Esophagus muscularis mucosa (tissue), 4 donors: ENCODE measurements around the gene CREB3. TPM values are rescaled to one million over a fixed set of nuclear protein-coding genes. Genes with fewer than 3 reads are reported as not detected.

ENCODE experiments used
- DNase-seq: peaks from one replicate; pipeline ENCODE4 v3.0.0-alpha.2; 2017; ENCODE audit errors: extremely low spot score
- H3K27ac ChIP-seq, 4 donors: fragments of 200-600 bp; sonication (generic); replicated peaks in 1 of 4; 1 replicate in 3 of 4; 2 replicates in 1 of 4; pipeline ENCODE4 v1.5.1; 2016 to 2019; ENCODE audit warnings: mild to moderate bottlenecking in 1 of 4
- H3K27me3 ChIP-seq, 4 donors: fragments of 200-600 bp; sonication (generic); one replicate each; pipeline versions ENCODE4 v1.5.1 to v1.6.0; 2016 to 2019
- H3K36me3 ChIP-seq, 4 donors: fragments of 200-600 bp; sonication (generic); one replicate each; pipeline ENCODE4 v1.5.1; 2016 to 2019
- H3K4me1 ChIP-seq, 4 donors: fragments of 200-600 bp; sonication (generic); one replicate each; pipeline ENCODE4 v1.5.1; 2016 to 2019
- H3K4me3 ChIP-seq, 4 donors: fragments of 200-600 bp; sonication (generic); 1 replicate in 2 of 4; 2 replicates in 2 of 4; pipeline ENCODE4 v1.5.1; 2016 to 2019; ENCODE audit warnings: mild to moderate bottlenecking in 4 of 4, moderate library complexity in 1 of 4
- H3K9me3 ChIP-seq, 4 donors: fragments of 200-600 bp; sonication (generic); 1 replicate in 3 of 4; 2 replicates in 1 of 4; pipeline ENCODE4 v1.5.1; 2016 to 2019
- CTCF ChIP-seq, 3 experiments: fragments of 200-600 bp in 2 of 3; fragments of 450-650 bp in 1 of 3; sonication (generic) in 2 of 3; IDR thresholded peaks; one replicate each; pipeline ENCODE4 v1.5.1; 2017 to 2019; ENCODE audit warnings: antibody characterized with exemption in 3 of 3, mild to moderate bottlenecking in 2 of 3, moderate library complexity in 1 of 3
- EP300 ChIP-seq: sonication (generic); formaldehyde crosslinking; IDR thresholded peaks from one replicate; pipeline ENCODE4 v1.6.1; 2017; ENCODE audit warnings: antibody characterized with exemption
- POLR2A ChIP-seq: fragments of 450-650 bp; IDR thresholded peaks from one replicate; pipeline ENCODE4 v1.6.1; 2017; ENCODE audit warnings: antibody characterized with exemption, moderate library complexity, mild to moderate bottlenecking, low read depth
- POLR2AphosphoS5 ChIP-seq, 2 donors: sonication (generic); formaldehyde crosslinking; IDR thresholded peaks; one replicate each; pipeline ENCODE4 v1.6.1; 2017; ENCODE audit warnings: antibody characterized with exemption in 2 of 2
- WGBS: methylation state at CpG from one replicate; pipeline ENCODE4 v1.1.5; 2018; 5-methylcytosine and 5-hydroxymethylcytosine counted together
- intact Hi-C: fragments of 100-400 bp; cut with DNase I; formaldehyde crosslinking; loops from one replicate; pipeline ENCODE4 v1.15.1; 2023
- total RNA-seq, 4 donors: library from RNA; depleted of rRNA; stranded (reverse); fragments of >200 nt; gene quantifications; one replicate each; pipeline versions ENCODE4 v1.1.0 to v1.2.1, GENCODE V29; 2016

Gene CREB3
- total RNA-seq, 4 donors from 2014 or later, result 65.6 to 97.3 (median 85.4) TPM

- TF ChIP-seq CTCF (IDR thresholded peaks at IDR 0.05) (no peak), POLR2A (no peak), EP300 (no peak), POLR2AphosphoS5 (IDR thresholded peaks at IDR 0.05) (no peak)
- H3K4me3 ChIP-seq, result peak overlapping the region; percentile 64 to 90 (median 84)
- peaks cover 40 to 62% (median 49%) of the 10 kb centered on the region in 4 donors for H3K4me1 ChIP-seq
- no peaks in the 10 kb centered on the region for H3K9me3 ChIP-seq
- intact Hi-C loops, result no loop called here
- peak overlapping the region; percentile 88 to 93 (median 91) for H3K27ac ChIP-seq
- no peaks in the 10 kb centered on the region for H3K27me3 ChIP-seq
- peaks cover 39 to 50% (median 46%) of the 10 kb centered on the region in 4 donors for H3K36me3 ChIP-seq
- no peak for DNase-seq
- WGBS, result 2% methylated on average over 13 of the region's 19 CpGs
Observed at GRCh38 chr9:35749515-35750255, 17.2 kb downstream of the CREB3 start.

- 25% methylated on average over 4 of the region's 4 CpGs for WGBS
- peaks cover 35 to 57% (median 44%) of the 10 kb centered on the region in 4 donors for H3K4me1 ChIP-seq
- intact Hi-C loops, result no loop called here
- TF ChIP-seq POLR2AphosphoS5 (IDR thresholded peaks at IDR 0.05) (no peak), EP300 (no peak), CTCF (IDR thresholded peaks at IDR 0.05) (no peak), POLR2A (no peak)
- peak overlapping the region; percentile 88 to 93 (median 91) for H3K27ac ChIP-seq
- DNase-seq, result no peak
- H3K4me3 ChIP-seq, result peak overlapping the region; percentile 64 to 90 (median 84)
- H3K9me3 ChIP-seq, result no peaks in the 10 kb centered on the region
- peaks cover 34 to 50% (median 48%) of the 10 kb centered on the region in 4 donors for H3K36me3 ChIP-seq
- H3K27me3 ChIP-seq, result no peaks in the 10 kb centered on the region
Observed at GRCh38 chr9:35750256-35750531, 17.7 kb downstream of the CREB3 start.

- peaks cover 34 to 51% (median 48%) of the 10 kb centered on the region in 4 donors for H3K36me3 ChIP-seq
- 77% methylated on average over 5 of the region's 5 CpGs for WGBS
- H3K27ac ChIP-seq, result no peak overlapping the region
- no peaks in the 10 kb centered on the region for H3K27me3 ChIP-seq
- H3K4me1 ChIP-seq, result peaks cover 29 to 51% (median 41%) of the 10 kb centered on the region in 4 donors
- H3K4me3 ChIP-seq, result no peak overlapping the region
- TF ChIP-seq POLR2A (no peak), POLR2AphosphoS5 (IDR thresholded peaks at IDR 0.05) (no peak), EP300 (no peak), CTCF (IDR thresholded peaks at IDR 0.05) (no peak)
- DNase-seq, result no peak
- intact Hi-C loops, result no loop called here
- H3K9me3 ChIP-seq, result no peaks in the 10 kb centered on the region
Observed at GRCh38 chr9:35753466-35753865, 21.0 kb downstream of the CREB3 start.

- Histone ChIP-seq H3K9me3 (no peaks in the 10 kb centered on the region), H3K36me3 (peaks cover 34 to 51% (median 48%) of the 10 kb centered on the region in 4 donors), H3K4me1 (peaks cover 32 to 57% (median 49%) of the 10 kb centered on the region in 4 donors), H3K27me3 (no peaks in the 10 kb centered on the region), H3K4me3 (no peak within 1 kb of the TSS), H3K27ac (no peak within 1 kb of the TSS)
- no peak for DNase-seq
- TF ChIP-seq POLR2A (no peak), EP300 (no peak), CTCF (IDR thresholded peaks at IDR 0.05) (no peak), POLR2AphosphoS5 (IDR thresholded peaks at IDR 0.05) (no peak)
- 66% methylated on average over 2 of the region's 3 CpGs for WGBS
- intact Hi-C loops, result no loop called here
Observed at GRCh38 chr9:35754264-35754663, 21.8 kb downstream of the CREB3 start, which contains the start of gene MSMP. MSMP (minus strand) TSS chr9:35754276; CDS start chr9:35754129, 147 bp downstream.
